ENCODE data around the gene ZNF710. TPM values are rescaled to one million over a fixed set of nuclear protein-coding genes. Genes with fewer than 3 reads are reported as not detected.

The ZNF710 gene
- total RNA-seq, 1 donor from 2014 or later, result 31.4 TPM

GRCh38 chr15:90038632-90039095, 37.5 kb downstream of the ZNF710 start:
- no peak for DNase-seq (ENCODE audit: low spot score)

DNA sequence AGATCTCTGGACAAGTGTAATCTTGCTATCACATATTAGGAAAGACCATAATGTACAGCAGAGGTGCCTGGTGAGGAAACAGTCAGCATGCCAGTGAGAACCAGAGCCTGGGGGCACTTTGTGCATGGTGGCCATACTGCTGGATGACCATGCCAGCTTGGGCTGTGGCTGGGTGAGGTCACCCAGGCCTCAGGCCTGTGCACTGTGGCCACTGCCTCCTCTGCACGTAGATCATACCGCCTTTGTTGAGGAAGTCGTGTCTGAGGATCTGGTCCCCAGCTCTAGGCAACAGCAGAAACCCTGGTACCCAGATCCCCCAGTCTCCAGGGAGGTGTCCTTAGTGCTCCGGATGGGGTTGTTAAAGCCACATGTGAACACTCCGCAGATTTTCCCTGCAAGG, 38.9 kb downstream of the ZNF710 start:
- no peak for DNase-seq (ENCODE audit: low spot score)

DNA sequence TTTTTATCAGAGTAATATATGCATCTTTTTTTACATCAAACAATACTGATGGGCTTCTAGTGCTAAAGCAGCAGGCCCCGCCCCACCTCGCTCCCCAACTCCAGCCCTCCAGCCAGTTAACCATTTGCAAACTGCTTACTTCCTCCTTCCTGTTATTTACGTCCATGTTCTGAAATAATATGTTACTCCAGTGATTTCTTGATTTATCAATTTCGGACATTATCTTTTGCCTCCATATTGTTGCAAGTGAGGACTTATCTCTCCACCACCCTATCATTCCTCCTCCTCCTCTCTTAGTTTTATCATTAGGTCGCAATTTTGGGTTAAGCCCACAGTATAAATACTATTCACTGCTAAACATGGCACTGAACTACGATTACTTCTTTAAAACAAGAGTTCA, 39.5 kb downstream of the ZNF710 start:
- DNase-seq (ENCODE audit: low spot score), result no peak

- DNase-seq (ENCODE audit: low spot score), result no peak
These were observed 41.2 kb downstream of the ZNF710 start for GRCh38 chr15:90042356-90042755.

GRCh38 chr15:90042766-90043529, 41.8 kb downstream of the ZNF710 start:
- DNase-seq (ENCODE audit: low spot score), result no peak

DNA sequence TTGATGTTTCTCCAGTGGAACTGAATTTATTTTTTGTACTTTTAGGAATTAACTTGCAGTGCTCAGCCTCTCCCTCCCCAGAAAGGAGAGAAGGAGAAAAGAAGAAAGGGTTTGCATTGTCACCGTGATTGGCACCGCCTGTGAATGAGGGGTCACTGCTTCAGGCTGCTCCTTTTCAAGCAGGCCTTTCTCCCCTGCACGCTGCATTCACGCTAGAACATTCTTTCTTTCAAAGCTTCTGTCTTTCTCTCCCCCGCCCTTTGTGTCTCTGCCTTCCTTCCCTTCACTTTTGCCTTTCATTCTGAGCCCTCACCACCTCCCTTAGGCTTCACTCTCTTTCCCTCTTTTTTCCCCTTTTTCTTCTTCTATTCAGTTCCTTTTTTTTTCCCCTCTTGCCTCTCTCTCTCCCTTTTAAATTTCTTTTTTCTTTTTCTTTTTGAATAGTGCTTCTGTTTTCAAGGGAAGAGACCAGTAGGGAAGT, 42.4 kb downstream of the ZNF710 start:
- no peak for DNase-seq (ENCODE audit: low spot score)

GRCh38 chr15:90044191-90044590, 43.1 kb downstream of the ZNF710 start:
- no peak for DNase-seq (ENCODE audit: low spot score)

- no peak for DNase-seq (ENCODE audit: low spot score)
These were observed 43.8 kb downstream of the ZNF710 start for GRCh38 chr15:90044916-90045371.

- no peak for DNase-seq (ENCODE audit: low spot score)
These were observed 45.2 kb downstream of the ZNF710 start for GRCh38 chr15:90046289-90046688.

- peak; percentile 85 for DNase-seq (ENCODE audit: low spot score)
These were observed 45.8 kb downstream of the ZNF710 start for GRCh38 chr15:90046911-90047392.

- DNase-seq (ENCODE audit: low spot score), result no peak
These were observed 46.9 kb downstream of the ZNF710 start for GRCh38 chr15:90047956-90048575.

GRCh38 chr15:90049030-90049429, 47.9 kb downstream of the ZNF710 start:
- no peak for DNase-seq (ENCODE audit: low spot score)

DNA sequence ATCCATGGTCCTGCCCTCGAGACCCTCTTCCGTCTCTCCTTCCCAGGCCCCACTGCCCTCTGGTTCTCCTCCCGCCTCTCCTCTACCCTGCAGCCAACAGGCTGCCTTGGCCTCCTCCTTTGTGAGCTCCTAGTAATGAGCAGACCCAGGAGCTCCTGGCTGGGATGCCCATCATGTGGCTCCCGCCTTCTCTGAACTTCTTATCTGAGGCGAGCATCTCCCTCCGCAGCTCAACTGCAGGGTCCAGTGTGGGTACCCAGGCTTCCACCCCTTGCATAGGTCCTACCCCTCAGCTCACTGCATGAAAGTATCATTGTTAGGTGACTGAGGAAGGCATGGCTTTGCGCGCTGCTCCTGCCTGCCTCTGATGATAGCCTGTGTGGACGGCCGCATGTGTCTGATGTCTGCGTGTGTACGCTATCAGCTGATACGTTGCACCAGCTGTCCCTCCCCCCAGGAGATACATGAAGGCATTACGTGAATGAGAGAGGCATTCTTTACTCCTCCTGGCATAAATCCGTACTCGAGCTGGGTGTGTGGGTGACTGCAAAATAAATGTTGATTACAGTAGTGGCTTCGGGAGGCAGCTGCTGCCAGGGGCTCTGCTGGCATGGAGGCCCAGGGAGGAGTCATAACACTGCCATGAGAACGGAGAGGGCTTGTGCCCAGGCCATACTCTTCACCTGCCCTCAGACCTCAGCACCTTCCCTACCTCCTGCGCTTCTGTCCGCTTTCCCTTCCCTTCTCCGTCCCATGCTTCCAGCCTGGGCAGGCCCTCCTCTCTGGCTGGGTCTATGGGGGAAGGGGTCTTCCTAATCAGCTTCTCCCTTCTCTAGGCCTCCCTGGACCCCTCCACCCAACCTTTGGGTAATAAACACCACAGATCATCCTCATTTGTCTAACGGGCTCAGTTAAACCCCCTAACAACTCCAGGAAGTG, 48.8 kb downstream of the ZNF710 start:
- no peak for DNase-seq (ENCODE audit: low spot score)

DNA sequence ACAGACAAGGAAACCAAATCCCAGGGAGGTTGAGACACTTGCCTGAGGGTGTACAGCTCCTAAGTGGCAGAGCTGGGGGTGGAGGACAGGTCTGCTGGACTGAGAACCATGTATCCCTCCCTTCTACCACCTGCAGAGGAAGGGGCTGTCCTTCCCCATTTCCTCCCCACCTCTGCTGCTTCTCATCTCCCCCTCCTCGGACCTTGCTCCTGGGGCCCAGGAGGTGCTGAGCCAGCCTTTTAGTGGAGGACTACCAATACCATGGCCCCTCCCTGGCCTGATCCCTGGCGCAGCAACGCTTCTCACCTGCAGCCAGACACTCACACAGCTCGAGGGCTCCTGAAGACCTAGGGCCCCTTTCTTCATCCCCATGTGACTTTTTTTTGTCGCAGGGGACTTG, 50.8 kb downstream of the ZNF710 start:
- DNase-seq (ENCODE audit: low spot score), result no peak

GRCh38 chr15:90053685-90054466, 52.8 kb downstream of the ZNF710 start:
- no peak for DNase-seq (ENCODE audit: low spot score)

DNA sequence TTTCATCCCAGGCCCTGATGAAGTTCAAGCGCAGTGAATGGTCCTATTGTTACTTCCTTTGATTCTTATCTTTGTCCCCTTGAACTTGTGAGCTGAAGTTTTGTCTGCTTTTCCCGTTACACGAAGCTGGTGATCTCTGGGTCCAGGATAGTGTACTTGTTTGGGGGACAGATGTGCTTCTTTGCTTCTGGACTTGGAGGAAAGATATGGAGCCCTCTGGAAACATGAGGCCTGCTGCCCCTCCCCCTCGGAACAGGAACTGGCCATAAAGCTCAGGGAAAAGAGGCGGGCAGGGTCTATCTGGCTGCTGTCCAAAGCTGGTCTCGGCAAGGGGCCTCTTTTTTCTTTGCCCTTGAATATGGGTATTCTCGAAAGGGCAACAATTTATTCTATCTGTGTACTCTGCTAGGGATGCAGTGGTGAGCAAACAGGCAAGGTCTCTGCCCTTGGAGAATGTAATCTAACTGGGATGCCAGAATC, 53.5 kb downstream of the ZNF710 start:
- DNase-seq (ENCODE audit: low spot score), result no peak

- DNase-seq (ENCODE audit: low spot score), result no peak
These were observed 54.1 kb downstream of the ZNF710 start for GRCh38 chr15:90055182-90055581.

DNA sequence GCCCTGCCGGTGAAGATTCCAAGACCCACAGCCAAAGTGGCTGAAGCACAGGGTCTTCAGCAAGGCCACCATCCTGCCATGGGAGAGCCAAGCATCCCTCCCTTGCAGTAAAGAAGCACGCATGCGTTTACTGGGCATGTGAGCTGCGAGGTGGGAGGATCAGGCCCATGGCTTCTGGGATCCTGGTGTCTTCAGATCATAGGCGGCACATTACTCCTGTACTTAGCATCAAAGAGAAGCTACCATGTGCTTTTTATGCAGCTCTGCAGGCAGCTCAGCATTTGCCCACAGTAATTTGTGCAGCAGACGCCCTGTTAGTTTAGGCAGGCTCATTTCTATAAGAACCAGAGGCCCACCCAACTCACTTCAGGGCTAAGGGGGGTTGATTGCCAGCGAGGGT, 55.4 kb downstream of the ZNF710 start:
- DNase-seq (ENCODE audit: low spot score), result no peak

- DNase-seq (ENCODE audit: low spot score), result no peak
These were observed 57.2 kb downstream of the ZNF710 start for GRCh38 chr15:90058308-90058707.

DNA sequence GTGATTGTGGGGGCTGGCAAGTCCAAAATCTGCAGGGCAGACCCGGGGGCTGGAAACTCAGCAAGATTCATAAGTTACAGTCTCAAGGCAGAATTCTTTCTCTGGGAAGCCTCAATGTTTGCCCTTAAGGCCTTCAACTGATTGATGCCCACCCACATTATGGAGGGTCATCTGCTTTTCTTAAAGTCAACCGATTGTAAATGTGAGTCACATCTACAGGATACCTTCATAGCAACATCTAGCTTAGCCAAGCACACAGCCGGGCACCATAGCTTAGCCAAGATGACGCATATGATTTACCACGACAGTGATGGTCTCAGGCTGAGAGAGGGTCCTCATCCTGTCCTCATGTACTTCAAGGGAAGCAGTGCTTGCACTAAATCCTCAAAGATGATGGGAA, 57.7 kb downstream of the ZNF710 start:
- DNase-seq (ENCODE audit: low spot score), result no peak

Measured in ureter (tissue), 1 donor.